AG20443 (cell line): ENCODE results near the gene NOL9.
"Not testable (repeated sequence)": the region's sequence is repeated elsewhere in the genome, so short reads cannot be mapped to it uniquely, and the experiment has no call there.

Experiments
- DNase-seq: peaks from one replicate; pipeline ENCODE4 v3.0.0; 2012; ENCODE audit warnings: low spot score, mixed read lengths

NOL9 gene

DNA sequence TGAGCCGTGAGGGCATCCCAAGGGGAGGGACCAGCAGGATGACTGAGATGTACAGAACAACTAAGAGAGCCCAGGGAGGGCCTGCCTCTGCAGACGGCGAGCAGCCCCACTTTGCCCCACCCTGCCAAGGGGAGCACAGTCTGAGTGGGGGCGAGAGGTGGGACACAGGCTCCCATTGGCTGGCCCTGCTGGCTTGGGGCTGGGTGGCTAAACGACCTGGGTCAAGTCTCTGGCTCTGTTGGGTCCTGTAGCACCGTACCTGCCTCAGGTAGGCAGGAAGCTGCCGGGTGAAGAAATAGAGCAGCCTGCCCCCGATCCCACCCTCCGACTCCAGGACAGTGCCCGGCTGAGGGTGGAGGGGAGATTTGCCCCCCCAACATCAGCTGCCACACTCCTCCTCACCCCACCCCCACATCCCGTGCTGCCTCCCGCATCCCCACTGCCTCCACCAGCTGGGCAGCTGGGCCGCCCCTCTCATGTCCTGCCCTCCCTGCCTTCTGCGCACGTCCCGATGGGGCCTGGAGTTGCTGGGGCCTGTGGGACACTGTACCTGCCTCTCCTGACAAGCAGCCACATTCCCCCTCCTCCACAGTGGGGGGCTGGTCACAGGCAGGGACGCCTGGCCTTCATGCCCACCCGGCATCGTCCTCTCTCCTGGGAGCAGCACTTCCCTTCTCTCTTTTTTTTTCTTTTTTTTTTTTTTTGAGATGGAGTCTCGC lies 50.3 kb downstream of the NOL9 start:
- no peak for DNase-seq

DNA sequence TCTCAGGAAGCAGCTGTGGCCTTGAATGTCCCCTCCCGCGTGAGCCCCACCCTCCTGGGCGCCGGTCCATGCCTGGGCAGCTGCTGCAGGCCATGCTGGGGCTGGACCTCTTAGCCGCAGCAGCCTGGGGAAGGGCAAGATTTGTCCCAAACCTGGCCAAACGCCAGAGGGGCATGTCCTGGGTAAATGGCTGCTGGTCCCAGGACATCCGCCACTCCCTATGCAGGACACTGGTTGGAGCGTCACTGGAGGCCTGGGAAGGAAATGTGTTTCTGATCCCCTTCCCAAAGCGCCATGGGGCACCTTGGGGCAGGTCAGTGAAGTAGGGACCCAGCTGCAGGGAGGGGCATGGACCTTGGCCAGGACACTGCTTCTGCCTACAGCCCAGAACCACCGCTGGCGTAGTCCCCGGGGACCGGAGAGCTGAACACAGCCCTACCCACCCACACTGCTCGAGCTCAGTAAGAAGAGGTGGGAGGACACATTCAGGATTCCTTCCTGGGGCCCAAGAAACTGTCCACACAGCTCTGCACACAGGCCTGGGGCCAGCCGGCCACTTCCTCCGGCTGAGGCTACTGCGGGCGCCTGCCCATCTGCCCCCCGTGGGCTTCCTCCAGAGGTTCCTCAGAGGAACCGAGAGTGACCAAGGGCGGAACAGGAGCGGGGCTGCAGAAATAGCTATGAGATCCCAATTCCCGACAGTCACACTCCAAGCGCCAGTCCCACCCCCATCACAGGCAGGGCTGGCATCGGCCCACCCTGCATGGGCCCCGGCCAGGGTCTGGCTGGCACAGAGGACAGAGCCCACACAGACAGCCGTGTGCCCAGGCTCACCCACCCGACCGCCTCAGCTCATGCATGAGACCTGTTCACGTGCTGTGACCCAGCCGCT lies 52.1 kb downstream of the NOL9 start:
- peak; percentile 79 for DNase-seq

DNA sequence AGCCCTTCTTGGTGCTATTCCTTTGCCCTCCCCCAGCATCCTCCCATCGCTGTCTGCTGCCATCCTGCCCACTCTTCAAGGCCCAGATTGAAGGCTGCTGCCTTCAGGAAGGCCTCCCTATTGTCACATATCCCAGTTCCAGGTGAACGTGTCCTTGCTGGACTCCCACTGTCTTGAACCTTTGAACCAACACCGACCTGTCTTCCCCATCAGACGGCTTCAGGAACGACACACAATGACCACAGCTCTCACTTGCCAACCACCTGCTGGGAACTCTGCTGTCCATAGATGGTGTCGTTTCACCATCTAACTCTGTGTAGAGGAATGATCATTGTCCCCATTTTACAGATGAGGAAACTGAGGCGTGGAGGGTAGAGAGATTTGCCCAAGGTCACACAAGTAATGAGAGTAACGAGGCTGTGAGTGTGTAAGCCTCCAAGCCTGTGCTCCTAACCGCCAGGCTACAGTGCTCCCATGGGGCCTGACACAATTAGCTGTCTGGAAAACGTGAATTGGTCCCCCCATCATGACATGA lies 53.0 kb downstream of the NOL9 start:
- no peak for DNase-seq

DNA sequence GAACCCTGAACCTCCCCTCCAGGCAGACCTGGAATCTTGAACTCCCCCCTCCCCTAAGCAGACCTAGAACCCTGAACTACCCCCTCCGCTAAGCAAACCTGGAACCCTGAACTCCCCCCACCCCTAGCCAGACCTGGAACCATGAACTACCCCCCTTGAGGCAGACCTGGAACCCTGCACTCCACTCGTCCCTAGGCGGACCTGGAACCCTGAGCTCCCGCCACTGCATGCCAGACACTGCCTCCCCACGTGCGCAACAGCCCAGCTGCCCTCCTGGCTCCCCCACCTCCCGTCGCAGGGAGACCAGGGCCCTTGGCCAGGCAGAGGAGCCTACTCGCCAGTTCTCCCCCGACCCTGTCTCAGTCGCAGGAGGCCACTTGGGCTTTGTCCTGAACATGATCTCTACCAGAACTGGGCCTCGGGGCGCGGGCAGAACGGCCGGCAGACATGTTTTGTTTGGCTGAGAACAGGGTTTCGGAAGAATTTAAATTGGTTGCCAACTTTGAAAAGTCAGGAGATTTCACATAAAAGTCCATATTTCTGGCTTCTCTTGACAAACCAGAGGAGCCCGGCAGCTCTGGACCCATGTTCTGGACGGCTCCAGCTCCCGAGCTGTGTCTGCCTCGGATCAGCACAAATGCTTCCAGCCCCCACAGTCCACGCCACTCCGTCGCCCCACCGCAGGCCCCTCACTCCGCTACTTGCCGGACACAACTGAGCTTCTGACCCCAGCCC lies 53.6 kb downstream of the NOL9 start:
- DNase-seq = peak; percentile 37

DNA sequence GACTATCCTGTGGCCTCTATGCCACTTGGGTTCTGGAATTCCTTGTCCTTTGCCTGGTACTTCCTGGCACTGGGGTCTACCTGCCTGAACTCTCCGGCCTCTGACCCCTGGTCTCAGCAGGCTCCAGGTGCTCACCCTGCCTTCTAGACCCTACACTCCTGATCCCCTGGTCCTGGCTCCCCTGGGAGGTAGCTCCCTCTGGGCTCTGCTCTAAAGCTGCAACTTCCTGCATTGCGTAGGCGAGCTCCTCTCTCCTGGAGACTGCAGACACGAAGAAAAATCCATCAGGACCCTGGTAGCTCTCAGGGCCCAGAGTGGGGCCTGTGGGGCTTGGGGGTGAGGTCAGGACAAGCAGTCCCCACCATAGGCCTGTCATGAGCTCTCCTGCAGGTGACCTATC lies 55.0 kb downstream of the NOL9 start:
- no peak for DNase-seq

DNA sequence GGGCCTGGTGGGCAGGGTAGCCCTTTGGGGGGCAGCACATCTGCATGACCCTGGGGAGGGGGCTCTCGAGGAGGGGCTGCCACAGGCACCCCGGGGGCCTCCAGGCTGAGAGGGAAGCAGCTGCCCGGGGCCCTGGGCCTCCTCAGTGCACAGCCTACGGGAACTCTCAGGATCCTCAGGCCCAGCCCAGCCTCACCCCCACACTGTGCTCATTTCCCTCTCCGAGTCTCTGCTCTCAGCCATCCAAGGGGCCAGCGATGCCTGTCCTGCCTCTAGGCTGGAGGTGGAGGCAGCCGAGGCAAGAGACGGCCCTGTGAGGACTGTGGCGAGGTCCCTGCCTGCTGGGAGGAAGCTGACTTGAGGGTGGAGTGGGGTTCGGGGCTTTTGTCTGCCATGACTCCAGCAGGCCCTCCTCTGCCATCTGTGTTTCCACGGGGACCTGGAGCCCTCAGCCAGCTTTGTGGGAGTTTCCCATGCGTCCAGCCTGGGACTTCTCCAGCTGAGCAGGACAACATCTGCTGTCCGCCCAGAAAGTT lies 55.7 kb downstream of the NOL9 start:
- no peak for DNase-seq

DNA sequence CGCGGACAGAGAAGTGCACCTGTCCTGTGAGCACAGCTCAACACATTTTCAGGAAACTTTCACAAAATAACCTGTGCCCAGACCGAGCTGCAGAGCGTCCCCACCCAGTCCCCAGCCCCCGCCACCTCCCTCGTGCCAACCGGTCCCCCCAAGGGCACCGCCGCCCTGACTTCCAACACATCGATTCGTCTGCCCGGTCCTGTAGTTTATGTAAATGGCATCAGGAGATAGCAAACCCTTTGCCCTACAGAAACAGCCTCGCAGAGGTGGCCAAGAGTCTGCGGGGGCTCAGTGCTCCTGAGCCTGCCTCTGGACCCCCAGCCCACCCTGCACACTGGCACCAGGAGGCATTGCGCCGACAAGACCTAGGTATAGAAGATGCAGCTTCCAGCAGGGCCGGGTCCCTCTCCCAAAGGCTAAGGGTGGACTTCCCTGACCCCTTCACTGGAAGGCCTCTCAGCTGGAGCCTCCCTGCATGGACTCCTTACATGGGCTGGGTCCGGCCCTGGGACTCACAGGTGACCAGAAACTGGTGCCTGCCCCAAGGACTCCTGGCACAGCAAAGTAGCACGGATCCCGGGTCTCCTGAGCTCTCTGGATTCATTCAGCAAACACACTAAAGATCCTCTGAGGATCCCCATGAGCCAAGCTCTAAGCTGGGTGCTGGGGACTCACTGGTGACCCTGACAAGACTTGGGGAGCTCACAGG lies 56.3 kb downstream of the NOL9 start:
- no peak for DNase-seq

DNA sequence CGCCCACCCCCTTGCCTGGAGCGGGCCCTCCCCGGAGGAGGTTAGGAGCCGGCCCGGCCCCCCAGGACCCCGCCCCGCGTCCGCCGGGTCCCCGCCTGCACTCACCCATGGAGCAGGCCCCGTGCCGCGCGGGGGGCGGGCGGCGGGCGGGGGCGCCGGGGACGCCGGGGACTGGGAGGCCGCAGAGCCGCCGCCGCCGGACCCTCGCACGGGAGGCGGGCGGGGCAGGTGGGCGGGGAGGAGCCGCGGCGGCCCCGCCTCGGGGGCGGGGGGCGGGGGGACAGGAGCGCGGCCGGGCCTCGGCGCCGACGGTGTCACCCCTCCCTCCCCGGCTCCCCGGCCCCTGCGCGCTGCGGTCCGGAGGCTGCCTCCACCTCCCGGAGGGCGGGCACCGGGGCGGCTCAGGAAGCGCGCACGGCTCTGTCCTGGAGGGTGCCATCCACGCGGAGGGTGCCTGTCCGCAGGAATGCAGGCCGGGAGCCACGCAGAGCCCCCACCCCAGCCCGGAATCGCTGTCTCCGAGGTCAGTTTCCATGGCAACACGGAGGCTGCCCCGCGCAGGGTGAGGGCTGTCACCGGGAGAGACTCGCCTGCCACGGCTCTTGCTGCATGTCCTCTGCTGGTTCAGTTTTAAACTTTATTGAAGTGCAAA lies 57.0 kb downstream of the NOL9 start:
- peak; percentile 84 for DNase-seq

DNA sequence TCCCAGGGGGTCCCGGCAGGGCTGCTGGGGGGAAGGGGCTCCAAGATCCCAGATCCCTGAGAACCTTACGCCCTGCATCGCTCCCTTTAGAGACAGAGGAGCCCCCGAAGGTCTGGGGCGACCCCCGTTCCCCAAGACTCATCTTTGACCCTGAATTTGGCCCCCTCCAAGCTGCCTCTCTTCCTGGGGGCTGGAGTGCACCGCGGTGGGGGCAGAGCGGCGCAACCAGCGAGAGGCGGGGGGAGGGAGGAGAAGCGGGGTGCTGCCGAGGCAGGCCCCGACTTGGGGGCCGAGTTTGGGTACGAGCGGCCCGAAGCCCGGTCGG lies 57.5 kb downstream of the NOL9 start:
- DNase-seq = no peak

DNA sequence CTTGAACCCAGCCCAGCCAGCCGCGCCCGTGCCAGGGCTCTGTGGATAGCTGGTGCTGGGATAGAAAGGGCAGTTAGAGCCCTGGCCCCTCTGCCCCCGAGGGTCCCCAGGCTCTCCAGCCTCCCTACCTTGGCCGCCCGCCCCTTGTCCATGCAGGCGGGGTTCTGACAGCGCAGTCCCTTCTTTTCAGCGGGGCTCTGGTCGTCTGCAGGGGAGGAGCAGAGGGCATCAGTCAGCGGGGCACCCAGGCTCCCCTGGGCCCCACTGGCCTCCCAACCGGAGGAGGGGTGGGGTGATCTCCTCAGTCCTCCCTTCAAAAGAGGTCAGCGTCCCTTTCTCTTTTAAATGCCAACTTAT lies 58.0 kb downstream of the NOL9 start:
- no peak for DNase-seq

DNA sequence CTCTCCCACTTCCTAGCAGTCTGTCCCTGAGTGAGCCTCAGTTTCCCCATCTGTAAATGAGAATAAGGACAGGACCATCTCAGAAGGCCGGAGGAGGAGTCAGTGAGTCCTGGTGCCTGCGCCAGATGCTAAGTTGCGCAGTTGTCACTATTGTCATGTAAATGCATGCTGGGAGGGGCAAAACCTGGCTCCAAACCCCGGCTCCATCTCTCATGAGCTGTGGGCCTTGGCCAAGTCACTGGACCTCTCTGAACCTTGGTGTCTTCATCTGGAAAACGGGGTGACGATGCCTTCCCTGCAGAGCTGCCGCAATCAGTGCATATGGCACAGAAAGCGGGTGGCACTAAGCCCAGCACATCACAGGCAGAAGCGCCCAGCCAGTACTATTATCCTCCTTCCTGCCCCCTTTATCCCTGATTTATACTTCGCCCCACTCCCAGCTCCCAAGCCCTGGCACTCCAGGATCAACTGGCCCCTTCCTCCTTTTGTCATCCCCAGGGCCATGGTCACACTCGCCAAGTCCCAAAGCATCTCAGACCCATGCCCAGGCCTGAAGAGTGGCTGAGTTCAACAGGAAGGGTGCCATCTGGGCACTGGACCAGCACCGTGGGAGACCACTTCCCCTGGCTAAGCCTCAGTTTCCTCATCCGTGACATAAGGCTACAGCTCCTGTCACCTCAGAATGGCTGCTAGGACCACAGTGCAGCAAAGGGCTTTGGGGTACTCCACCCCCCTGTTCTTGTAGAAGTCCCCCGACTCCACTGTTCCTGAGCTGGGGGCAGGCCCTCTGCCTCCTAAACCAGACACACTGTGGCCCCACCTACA lies 58.6 kb downstream of the NOL9 start:
- no peak for DNase-seq

DNA sequence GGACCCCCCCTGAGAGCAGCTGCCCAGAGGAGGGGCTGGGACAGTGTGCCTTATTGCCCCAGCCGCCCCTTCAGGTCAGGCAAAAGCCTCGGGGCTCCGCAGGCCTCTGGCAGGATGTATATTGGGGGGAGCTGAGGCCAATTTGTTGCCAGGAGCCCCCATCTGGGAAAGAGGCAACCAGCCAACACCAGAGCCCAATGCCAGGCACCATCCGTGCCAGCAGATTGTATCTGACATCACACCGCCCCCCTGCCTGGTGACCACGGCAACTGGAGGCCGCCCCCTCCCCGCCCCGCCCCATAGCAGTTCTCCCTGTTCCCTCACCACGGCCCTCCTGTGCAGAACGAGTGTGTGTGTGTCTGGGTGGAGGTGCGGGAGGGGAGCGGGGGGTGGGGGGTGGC lies 59.3 kb downstream of the NOL9 start:
- DNase-seq = no peak

DNA sequence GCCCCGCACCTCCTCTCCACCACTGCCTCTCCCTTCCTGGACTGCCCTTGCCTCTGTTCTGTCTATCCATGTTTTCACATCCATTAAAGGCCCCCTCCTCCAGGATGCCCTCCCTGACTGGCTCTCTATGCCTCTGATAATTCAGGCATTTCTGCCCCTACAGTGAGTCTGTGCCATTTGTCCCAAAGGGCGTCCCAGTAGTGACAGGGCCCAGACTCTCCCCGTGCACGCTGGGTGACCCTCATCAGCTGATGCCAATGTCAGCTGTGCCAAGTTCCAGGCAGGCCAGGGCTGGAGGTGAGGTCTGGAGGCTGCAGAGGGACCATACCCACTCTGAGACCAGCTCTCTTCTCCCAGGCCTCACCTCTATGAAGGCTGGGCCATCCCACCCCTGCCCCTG lies 59.7 kb downstream of the NOL9 start:
- DNase-seq = no peak

DNA sequence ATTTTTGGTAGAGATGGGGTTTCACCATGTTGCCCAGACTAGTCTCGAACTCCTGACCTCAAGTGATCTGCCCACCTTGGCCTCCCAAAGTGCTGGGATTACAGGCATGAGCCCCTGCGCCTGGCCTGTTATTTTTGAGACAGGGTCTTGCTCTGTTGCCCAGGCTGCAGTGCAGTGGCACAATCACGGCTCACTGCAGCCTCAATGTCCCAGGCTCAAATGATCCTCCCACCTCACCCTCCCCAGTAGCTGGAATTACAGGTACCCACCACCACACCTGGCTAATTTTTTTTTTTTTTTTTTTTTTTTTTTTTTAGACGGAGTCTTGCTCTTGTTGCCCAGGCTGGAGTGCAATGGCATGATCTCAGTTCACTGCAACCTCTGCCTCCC lies 60.5 kb downstream of the NOL9 start:
- not testable (repeated sequence) for DNase-seq

DNA sequence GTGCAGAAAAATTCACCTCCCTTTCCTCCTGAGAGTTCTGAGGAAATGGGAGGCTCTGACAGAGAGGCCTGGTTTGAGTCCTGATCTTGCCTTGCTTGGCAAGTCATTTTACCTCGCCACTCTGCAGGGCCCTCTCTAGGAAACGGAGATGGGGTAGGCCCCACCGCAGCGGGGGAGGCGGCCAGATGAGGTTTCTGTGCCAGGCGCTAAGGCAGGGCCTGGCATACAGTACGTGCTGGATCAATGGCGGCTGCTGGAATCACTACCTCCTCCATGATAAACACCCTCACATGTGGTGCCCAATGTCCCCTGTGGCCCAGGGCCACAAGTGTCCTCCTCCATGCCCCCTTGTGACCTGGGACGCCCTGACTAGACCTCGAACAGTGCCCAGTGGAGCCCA lies 62.3 kb downstream of the NOL9 start:
- no peak for DNase-seq

DNA sequence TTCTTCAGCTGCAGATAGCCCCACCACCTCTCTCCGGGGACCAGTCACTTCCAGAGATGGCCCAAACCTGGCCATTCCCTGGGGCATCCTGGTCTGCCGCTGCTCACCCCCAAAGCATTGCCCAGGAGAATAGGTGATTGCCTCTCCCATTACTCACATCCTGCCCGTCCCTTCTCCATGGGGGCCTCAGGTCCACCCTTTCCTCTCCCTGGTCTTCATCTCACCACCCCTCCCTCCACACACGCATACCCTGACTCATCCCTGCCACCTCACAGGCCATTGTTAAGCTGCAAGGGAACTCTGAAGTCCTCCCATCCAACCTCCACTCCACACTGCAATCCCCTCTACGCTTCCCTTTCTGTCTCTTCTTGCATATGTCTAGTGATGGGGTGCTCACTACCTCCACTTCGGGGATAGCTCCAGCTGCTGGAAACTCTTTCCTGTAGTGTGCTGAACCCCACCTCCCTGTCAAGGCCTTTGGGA lies 62.8 kb downstream of the NOL9 start, which contains the start of gene PLEKHG5:
Gene PLEKHG5, minus strand, starts transcription at position 188 of the 483 bp plus-strand sequence. CDS start 14,096 bp downstream, outside the sequence.
- peak; percentile 58 for DNase-seq

DNA sequence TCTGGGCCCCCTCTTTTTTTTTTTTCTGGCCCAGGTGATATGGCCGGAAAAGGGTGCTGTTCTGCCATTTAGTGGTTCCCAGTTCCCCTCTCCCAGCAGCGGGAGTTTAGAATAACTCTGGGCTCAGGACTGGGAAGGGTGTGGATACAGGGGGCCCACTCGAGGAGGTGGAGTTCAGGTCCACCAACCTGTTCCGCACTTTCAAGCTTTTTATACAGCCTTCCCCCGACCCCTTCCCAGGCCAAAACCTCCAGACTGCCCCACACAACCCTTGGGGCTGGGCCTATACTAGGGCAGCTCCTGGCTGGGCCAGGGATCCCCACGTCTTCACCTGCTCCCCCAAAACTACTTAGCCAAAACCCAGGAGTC lies 63.2 kb downstream of the NOL9 start:
- no peak for DNase-seq

DNA sequence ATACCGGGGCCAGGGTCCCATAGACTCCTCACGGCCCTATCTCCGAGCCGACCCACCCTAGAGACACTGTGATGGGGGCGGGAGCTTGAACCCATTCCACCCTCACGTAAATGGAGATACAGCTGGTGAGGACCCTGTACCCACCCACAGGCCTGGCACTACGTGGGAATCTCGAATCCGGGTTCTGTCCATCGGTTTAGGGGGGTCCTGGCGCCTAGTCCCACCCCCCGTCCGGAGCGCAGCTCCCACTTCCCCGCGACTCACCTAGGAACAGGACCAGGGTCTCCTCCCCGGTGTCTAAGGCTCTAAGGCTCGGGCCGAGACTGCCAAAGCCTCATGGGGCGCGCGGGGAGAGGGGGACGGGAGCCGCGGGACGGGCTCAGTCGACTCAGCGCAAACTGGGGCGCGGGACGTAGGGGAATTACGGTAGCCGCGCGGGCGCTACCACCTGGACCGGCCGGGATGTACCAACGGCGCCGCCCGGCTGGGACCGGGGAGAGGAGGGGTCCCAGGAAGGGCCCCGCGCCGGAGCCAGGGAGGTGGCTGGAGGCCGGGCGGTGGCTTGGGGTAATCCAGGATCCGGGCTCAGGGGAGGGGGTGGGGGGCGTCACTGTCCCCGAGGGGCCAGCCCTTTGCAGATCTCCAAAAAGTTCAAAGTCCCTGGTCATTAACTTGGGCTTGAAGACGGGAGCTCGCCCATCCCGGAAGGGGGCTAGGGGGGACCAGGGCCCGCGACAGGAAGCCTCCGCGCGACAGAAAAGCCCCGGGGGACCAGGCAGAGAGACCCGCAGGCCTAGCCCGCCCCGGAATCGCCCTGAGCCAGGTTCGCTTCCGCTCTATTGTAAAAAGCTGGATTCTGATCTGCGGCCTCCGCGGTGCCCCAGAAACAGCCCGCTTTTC lies 63.9 kb downstream of the NOL9 start:
- DNase-seq = peak; percentile 86

DNA sequence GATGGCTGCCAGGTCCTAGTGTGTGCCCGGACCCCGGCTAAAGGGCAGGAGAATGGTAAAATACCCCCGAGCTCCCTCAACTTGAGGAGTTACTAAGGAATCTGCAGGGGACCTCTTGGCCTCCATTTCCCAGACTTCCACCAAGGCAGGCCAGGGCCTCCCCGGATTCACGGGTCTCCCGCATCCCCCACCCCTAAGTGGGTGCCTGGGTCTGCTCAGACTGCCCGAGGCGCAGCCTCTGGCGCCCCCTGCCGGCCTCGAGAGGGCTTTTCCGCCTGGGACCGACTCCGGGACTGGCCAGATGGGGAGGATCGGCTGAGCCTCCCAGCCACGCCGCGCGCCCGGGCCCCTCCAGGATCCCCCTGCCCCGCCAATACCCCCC lies 64.5 kb downstream of the NOL9 start:
- peak; percentile 94 for DNase-seq
